GM12878 (cell line): ENCODE results near the gene MVK. TPM values are rescaled to one million over a fixed set of nuclear protein-coding genes. Genes with fewer than 3 reads are reported as not detected.

Experiments
- ATAC-seq: fragments of 200-7000 bp; cut with Tn5 transposase; 3 replicates; pipeline ENCODE4 v1.9.1; 2020; ENCODE audit warnings: mild to moderate bottlenecking, moderate library complexity
- BruUV-seq: library from RNA; stranded (reverse); fragments of 400-500 nt; replicated peaks from 2 replicates; lab custom pipeline; 2021; lab: Mats Ljungman, UMichigan
- CTCF ChIA-PET: fragments of 300-600 bp; sonication (Branson Sonifier 250); formaldehyde crosslinking; extraction: SDS; loops from one replicate; lab custom pipeline; 2021; ENCODE audit warnings: inconsistent platforms; lab: Yijun Ruan, JAX
- POLR2A ChIA-PET: fragments of 350-600 bp; formaldehyde crosslinking; extraction: SDS; loops from one replicate; lab custom pipeline; 2021; ENCODE audit warnings: inconsistent platforms; lab: Charles Lee
- RAD21 ChIA-PET: fragments of 300-600 bp; sonication (Branson Sonifier 250); formaldehyde crosslinking; loops from one replicate; lab custom pipeline; 2023; ENCODE audit warnings: antibody characterized with exemption; ENCODE audit not compliant: unreplicated experiment; lab: Charles Lee
- SMC1A ChIA-PET: fragments of 300-600 bp; sonication (Branson Sonifier 250); formaldehyde crosslinking; loops from one replicate; lab custom pipeline; 2023; ENCODE audit not compliant: unreplicated experiment, uncharacterized antibody; lab: Charles Lee
- DNase-seq: peaks from one replicate; pipeline ENCODE4 v3.0.0-alpha.2; 2011; ENCODE audit warnings: low read depth, low spot score
- FAIRE-seq: peaks from 3 replicates; lab custom pipeline; 2011; peaks lifted over from hg19 to GRCh38; lab: Jason Lieb, UNC
- H2AFZ ChIP-seq: 2 replicates; pipeline ENCODE4 v1.6.0; 2011; ENCODE audit warnings: low read depth, low read length, control low read depth; ENCODE audit not compliant: control insufficient read depth
- H3K27ac ChIP-seq: 2 replicates; pipeline ENCODE4 v1.5.1; 2011; ENCODE audit warnings: control low read depth; ENCODE audit not compliant: control insufficient read depth, insufficient read depth
- H3K27me3 ChIP-seq, 2 experiments: replicated peaks in 1 of 2; 2 replicates each; pipeline versions ENCODE4 v1.6.0 to v1.6.1; 2011; ENCODE audit warnings: low read length in 1 of 2; ENCODE audit not compliant: control insufficient read depth in 2 of 2, insufficient read depth in 2 of 2
- H3K36me3 ChIP-seq, 2 experiments: 2 replicates each; pipeline ENCODE4 v1.5.1; 2011; ENCODE audit warnings: low read length in 1 of 2; ENCODE audit not compliant: control insufficient read depth in 2 of 2, insufficient read depth in 2 of 2
- H3K4me1 ChIP-seq: 2 replicates; pipeline ENCODE4 v1.6.1; 2011; ENCODE audit warnings: mild to moderate bottlenecking, low read length, moderate library complexity, mixed read lengths; ENCODE audit not compliant: control insufficient read depth, insufficient read depth
- H3K4me2 ChIP-seq: 2 replicates; pipeline ENCODE4 v1.6.0; 2011; ENCODE audit warnings: control low read depth; ENCODE audit not compliant: control insufficient read depth, insufficient read depth
- H3K4me3 ChIP-seq: fragments of 200-600 bp; sonication (generic); 2 replicates; pipeline ENCODE4 v1.5.1; 2016
- H3K79me2 ChIP-seq: 2 replicates; pipeline ENCODE4 v1.6.0; 2011; ENCODE audit warnings: low read length; ENCODE audit not compliant: control insufficient read depth, insufficient read depth
- H3K9ac ChIP-seq: 2 replicates; pipeline ENCODE4 v1.8.0; 2011; ENCODE audit warnings: low read length, control low read depth, mixed read lengths; ENCODE audit not compliant: control insufficient read depth, insufficient read depth
- H3K9me3 ChIP-seq: replicated peaks from 3 replicates; pipeline ENCODE4 v1.5.1; 2011; ENCODE audit warnings: mild to moderate bottlenecking, low read length; ENCODE audit not compliant: control insufficient read depth, insufficient read depth
- H4K20me1 ChIP-seq: 2 replicates; pipeline ENCODE4 v1.6.0; 2011; ENCODE audit not compliant: control insufficient read depth, insufficient read depth
- CHD1 ChIP-seq: IDR thresholded peaks from 2 replicates; pipeline ENCODE4 v1.6.1; 2012; ENCODE audit warnings: low read depth, low read length, improper control_type of control experiment
- EZH2 ChIP-seq: IDR thresholded peaks from 2 replicates; pipeline ENCODE4 v1.6.1; 2012; ENCODE audit warnings: low read depth, mild to moderate bottlenecking, control low read depth, inconsistent platforms, low read length, borderline replicate concordance; ENCODE audit not compliant: control insufficient read depth
- HCFC1 ChIP-seq: fragments of 150-350 bp; IDR thresholded peaks from 2 replicates; pipeline ENCODE4 v1.6.1; 2014; ENCODE audit warnings: low read length
- NFYA ChIP-seq: IDR thresholded peaks from 2 replicates; pipeline ENCODE4 v1.6.1; 2011; ENCODE audit warnings: low read depth, mild to moderate bottlenecking, low read length, improper control_type of control experiment, borderline replicate concordance
- RB1 ChIP-seq: fragments of 450-650 bp; formaldehyde crosslinking; IDR thresholded peaks from 2 replicates; pipeline ENCODE4 v1.6.1; 2017; ENCODE audit warnings: mild to moderate bottlenecking, borderline replicate concordance
- RUNX3 ChIP-seq: IDR thresholded peaks from 2 replicates; pipeline ENCODE4 v1.6.1; 2012; ENCODE audit warnings: low read length, inconsistent platforms
- SIN3A ChIP-seq: IDR thresholded peaks from 2 replicates; pipeline ENCODE4 v1.6.1; 2012; ENCODE audit warnings: low read depth, low read length, improper control_type of control experiment
- WGBS: methylation state at CpG from one replicate; pipeline ENCODE4 v1.1.6; 2016; ENCODE audit warnings: low lambda C conversion rate; ENCODE audit not compliant: insufficient replicate concordance, insufficient coverage; ENCODE audit errors: missing lambda C conversion rate; 5-methylcytosine and 5-hydroxymethylcytosine counted together
- in situ Hi-C: fragments of 300-500 bp; cut with MboI; formaldehyde crosslinking; loops from 9 replicates; pipeline ENCODE4 v1.14.3; 2018; ENCODE audit warnings: mixed read lengths
- intact Hi-C: fragments of 100-400 bp; cut with micrococcal nuclease; formaldehyde crosslinking; loops from one replicate; pipeline ENCODE4 v1.14.2; 2022; ENCODE audit not compliant: unreplicated experiment
- polyA plus RNA-seq, 11 experiments: library from polyadenylated mRNA; depleted of rRNA in 4 of 11; unstranded in 6 of 11; stranded (reverse) in 5 of 11; fragments of >200 nt; fragmentation: Nextera tagmentation in 4 of 11; fragmentation: Illumina TruSeq in 1 of 11; extraction: Ambion mirVana in 4 of 11; extraction: Trizol in 1 of 11; gene quantifications; 1 replicate in 1 of 11; 2 replicates in 10 of 11; pipeline versions ENCODE4 v1.2.1 to v1.2.3, GENCODE V29; 2011 to 2016; ENCODE audit warnings: inconsistent platforms in 2 of 11, missing spikeins in 2 of 11, low read depth in 1 of 11
- total RNA-seq, 4 experiments: library from RNA; depleted of rRNA in 3 of 4; stranded (reverse); fragments of >200 nt in 3 of 4; fragmentation: Illumina TruSeq in 1 of 4; extraction: Trizol in 1 of 4; gene quantifications; 2 replicates each; pipeline versions ENCODE4 v1.2.1 to v1.2.3, GENCODE V29; 2013 to 2021
- TF ChIP-seq, protein P1 (sequence below): IDR thresholded peaks from 2 replicates; pipeline ENCODE4 v1.6.1; 2011; ENCODE audit warnings: low read depth, mild to moderate bottlenecking, low read length, moderate library complexity, borderline replicate concordance; ENCODE audit errors: extremely low read depth
- TF ChIP-seq, protein P2 (sequence below): fragments of 450-650 bp; IDR thresholded peaks from 2 replicates; pipeline ENCODE4 v1.6.1; 2017; ENCODE audit warnings: low read depth, mild to moderate bottlenecking, moderate library complexity
- TF ChIP-seq, protein P3 (sequence below): fragments of 450-650 bp; IDR thresholded peaks from 2 replicates; pipeline ENCODE4 v1.6.1; 2017; ENCODE audit warnings: mild to moderate bottlenecking, moderate library complexity

Gene MVK
- total and polyA plus RNA-seq, 10 of the 15 experiments (the other 5 are each of a cell fraction or from before 2014, with no cell fraction given) = 0.24 to 46.7 (median 31.9) TPM

DNA sequence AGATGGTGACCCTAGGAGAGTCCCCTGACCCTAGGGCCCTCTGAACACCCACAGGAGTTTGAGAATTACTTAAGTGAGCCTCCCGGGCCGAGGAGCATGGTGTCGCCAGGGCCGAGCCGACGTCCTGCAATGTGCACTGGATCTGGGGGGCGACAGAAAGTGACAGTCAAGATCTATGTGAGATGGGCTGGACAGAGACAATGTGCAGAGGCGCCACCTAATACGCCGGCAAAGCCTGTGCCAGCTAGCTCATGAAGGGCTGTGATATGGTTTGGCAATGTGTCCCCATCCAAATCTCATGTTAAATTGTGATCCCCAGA, 11.9 kb upstream of the MVK start:
- no peak overlapping the region for H3K27ac ChIP-seq
- peaks cover 1 to 3% of the 10 kb centered on the region in 2 experiments; a peak in 2 of 4 replicates for H3K36me3 ChIP-seq
- ATAC-seq (no peak), FAIRE-seq (no peak), DNase-seq (no peak)
- TF ChIP-seq, protein P1, sequence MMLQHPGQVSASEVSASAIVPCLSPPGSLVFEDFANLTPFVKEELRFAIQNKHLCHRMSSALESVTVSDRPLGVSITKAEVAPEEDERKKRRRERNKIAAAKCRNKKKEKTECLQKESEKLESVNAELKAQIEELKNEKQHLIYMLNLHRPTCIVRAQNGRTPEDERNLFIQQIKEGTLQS = no peak
- no peak for TF ChIP-seq EZH2
- no peak for TF ChIP-seq NFYA
- TF ChIP-seq RUNX3 = no peak
- TF ChIP-seq SIN3A = no peak
- TF ChIP-seq RB1 = no peak
- TF ChIP-seq, protein P2, sequence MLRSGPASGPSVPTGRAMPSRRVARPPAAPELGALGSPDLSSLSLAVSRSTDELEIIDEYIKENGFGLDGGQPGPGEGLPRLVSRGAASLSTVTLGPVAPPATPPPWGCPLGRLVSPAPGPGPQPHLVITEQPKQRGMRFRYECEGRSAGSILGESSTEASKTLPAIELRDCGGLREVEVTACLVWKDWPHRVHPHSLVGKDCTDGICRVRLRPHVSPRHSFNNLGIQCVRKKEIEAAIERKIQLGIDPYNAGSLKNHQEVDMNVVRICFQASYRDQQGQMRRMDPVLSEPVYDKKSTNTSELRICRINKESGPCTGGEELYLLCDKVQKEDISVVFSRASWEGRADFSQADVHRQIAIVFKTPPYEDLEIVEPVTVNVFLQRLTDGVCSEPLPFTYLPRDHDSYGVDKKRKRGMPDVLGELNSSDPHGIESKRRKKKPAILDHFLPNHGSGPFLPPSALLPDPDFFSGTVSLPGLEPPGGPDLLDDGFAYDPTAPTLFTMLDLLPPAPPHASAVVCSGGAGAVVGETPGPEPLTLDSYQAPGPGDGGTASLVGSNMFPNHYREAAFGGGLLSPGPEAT = no peak
- TF ChIP-seq HCFC1 = no peak
- no peak for TF ChIP-seq CHD1
- TF ChIP-seq, protein P3, sequence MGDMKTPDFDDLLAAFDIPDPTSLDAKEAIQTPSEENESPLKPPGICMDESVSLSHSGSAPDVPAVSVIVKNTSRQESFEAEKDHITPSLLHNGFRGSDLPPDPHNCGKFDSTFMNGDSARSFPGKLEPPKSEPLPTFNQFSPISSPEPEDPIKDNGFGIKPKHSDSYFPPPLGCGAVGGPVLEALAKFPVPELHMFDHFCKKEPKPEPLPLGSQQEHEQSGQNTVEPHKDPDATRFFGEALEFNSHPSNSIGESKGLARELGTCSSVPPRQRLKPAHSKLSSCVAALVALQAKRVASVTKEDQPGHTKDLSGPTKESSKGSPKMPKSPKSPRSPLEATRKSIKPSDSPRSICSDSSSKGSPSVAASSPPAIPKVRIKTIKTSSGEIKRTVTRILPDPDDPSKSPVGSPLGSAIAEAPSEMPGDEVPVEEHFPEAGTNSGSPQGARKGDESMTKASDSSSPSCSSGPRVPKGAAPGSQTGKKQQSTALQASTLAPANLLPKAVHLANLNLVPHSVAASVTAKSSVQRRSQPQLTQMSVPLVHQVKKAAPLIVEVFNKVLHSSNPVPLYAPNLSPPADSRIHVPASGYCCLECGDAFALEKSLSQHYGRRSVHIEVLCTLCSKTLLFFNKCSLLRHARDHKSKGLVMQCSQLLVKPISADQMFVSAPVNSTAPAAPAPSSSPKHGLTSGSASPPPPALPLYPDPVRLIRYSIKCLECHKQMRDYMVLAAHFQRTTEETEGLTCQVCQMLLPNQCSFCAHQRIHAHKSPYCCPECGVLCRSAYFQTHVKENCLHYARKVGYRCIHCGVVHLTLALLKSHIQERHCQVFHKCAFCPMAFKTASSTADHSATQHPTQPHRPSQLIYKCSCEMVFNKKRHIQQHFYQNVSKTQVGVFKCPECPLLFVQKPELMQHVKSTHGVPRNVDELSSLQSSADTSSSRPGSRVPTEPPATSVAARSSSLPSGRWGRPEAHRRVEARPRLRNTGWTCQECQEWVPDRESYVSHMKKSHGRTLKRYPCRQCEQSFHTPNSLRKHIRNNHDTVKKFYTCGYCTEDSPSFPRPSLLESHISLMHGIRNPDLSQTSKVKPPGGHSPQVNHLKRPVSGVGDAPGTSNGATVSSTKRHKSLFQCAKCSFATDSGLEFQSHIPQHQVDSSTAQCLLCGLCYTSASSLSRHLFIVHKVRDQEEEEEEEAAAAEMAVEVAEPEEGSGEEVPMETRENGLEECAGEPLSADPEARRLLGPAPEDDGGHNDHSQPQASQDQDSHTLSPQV = no peak
- H3K9me3 ChIP-seq = peaks cover 11% of the 10 kb centered on the region; the same call in 2 of the 3 replicates
- H3K4me3 ChIP-seq = no peak overlapping the region
- ChIA-PET SMC1A (no interaction called here), CTCF (interaction anchor here (1.0 kb wide), 1 partner anchor 36 kb away, joined by 3 read pairs; no protein-coding TSS in a partner anchor), POLR2A (no interaction called here), RAD21 (no interaction called here)
- no TSS peak for BruUV-seq
- H3K79me2 ChIP-seq = no peaks in the 10 kb centered on the region
- intact Hi-C loops (no loop called here), in situ Hi-C loops (no loop called here)
- 95% methylated on average over 10 of the region's 10 CpGs for WGBS
- no peak overlapping the region for H3K4me2 ChIP-seq
- no peak overlapping the region for H2AFZ ChIP-seq
- no peak overlapping the region for H3K9ac ChIP-seq
- H3K27me3 ChIP-seq = no peaks in the 10 kb centered on the region
- H3K4me1 ChIP-seq = no peaks in the 10 kb centered on the region
- H4K20me1 ChIP-seq = no peaks in the 10 kb centered on the region
